H9 (cell line): ENCODE results near the gene MRRF. TPM values are rescaled to one million over a fixed set of nuclear protein-coding genes. Genes with fewer than 3 reads are reported as not detected.

Experiments
- DNase-seq: peaks from one replicate; pipeline ENCODE4 v3.0.0-alpha.2; 2017
- H2AFZ ChIP-seq: one replicate; pipeline ENCODE4 v1.6.1; 2013; ENCODE audit warnings: mild to moderate bottlenecking, low read length, control low read depth, moderate library complexity
- H2AK5ac ChIP-seq: 2 replicates; pipeline ENCODE4 v1.6.1; 2013; ENCODE audit warnings: low read length, control low read depth, mixed read lengths; ENCODE audit not compliant: insufficient read length
- H2BK120ac ChIP-seq: one replicate; pipeline ENCODE4 v1.6.1; 2013; ENCODE audit warnings: low read depth, mild to moderate bottlenecking, low read length, control low read depth, inconsistent platforms; ENCODE audit not compliant: poor library complexity, severe bottlenecking
- H2BK12ac ChIP-seq: 2 replicates; pipeline ENCODE4 v1.6.1; 2013; ENCODE audit warnings: low read length, control low read depth, mixed read lengths, low read depth; ENCODE audit not compliant: insufficient read length
- H2BK15ac ChIP-seq: 2 replicates; pipeline ENCODE4 v1.6.1; 2013; ENCODE audit warnings: low read depth, low read length, control low read depth
- H2BK20ac ChIP-seq: one replicate; pipeline ENCODE4 v1.6.1; 2013; ENCODE audit warnings: low read depth, mild to moderate bottlenecking, low read length, control low read depth, inconsistent platforms; ENCODE audit not compliant: poor library complexity, severe bottlenecking
- H2BK5ac ChIP-seq: 2 replicates; pipeline ENCODE4 v1.6.1; 2013; ENCODE audit warnings: low read length, control low read depth, mixed read lengths; ENCODE audit not compliant: insufficient read length
- H3K14ac ChIP-seq: 2 replicates; pipeline ENCODE4 v1.6.1; 2013; ENCODE audit warnings: low read length, control low read depth; ENCODE audit not compliant: insufficient read depth
- H3K18ac ChIP-seq: 2 replicates; pipeline ENCODE4 v1.6.1; 2013; ENCODE audit warnings: low read depth, mild to moderate bottlenecking, mixed read lengths, low read length, control low read depth; ENCODE audit not compliant: insufficient read length
- H3K23ac ChIP-seq: 2 replicates; pipeline ENCODE4 v1.6.1; 2013; ENCODE audit warnings: low read length, control low read depth, mixed read lengths, low read depth; ENCODE audit not compliant: insufficient read length
- H3K23me2 ChIP-seq: 2 replicates; pipeline ENCODE4 v1.6.1; 2013; ENCODE audit warnings: low read depth, mild to moderate bottlenecking, mixed read lengths, low read length, control low read depth; ENCODE audit not compliant: insufficient read length, poor library complexity, severe bottlenecking
- H3K27ac ChIP-seq: 2 replicates; pipeline ENCODE4 v1.5.1; 2013; ENCODE audit warnings: low read length, control low read depth, mixed read lengths, low read depth; ENCODE audit not compliant: insufficient read length
- H3K27me3 ChIP-seq: 2 replicates; pipeline ENCODE4 v1.6.1; 2013; ENCODE audit warnings: low read length, control low read depth, inconsistent platforms; ENCODE audit not compliant: insufficient read depth
- H3K4ac ChIP-seq: 2 replicates; pipeline ENCODE4 v1.6.1; 2013; ENCODE audit warnings: low read depth, mild to moderate bottlenecking, control low read depth, inconsistent platforms, low read length, moderate library complexity
- H3K4me1 ChIP-seq: 2 replicates; pipeline ENCODE4 v1.6.1; 2013; ENCODE audit warnings: low read length, control low read depth, inconsistent platforms; ENCODE audit not compliant: insufficient read depth
- H3K4me2 ChIP-seq: 2 replicates; pipeline ENCODE4 v1.6.1; 2013; ENCODE audit warnings: low read length, control low read depth, mixed read lengths; ENCODE audit not compliant: insufficient read length, insufficient read depth
- H3K56ac ChIP-seq: 2 replicates; pipeline ENCODE4 v1.6.1; 2013; ENCODE audit warnings: low read depth, mild to moderate bottlenecking, mixed read lengths, low read length, control low read depth; ENCODE audit not compliant: insufficient read length
- H3K79me1 ChIP-seq: 2 replicates; pipeline ENCODE4 v1.6.1; 2013; ENCODE audit warnings: low read depth, mild to moderate bottlenecking, moderate library complexity, low read length, control low read depth, inconsistent platforms; ENCODE audit not compliant: insufficient read depth, poor library complexity, severe bottlenecking
- H3K79me2 ChIP-seq: 2 replicates; pipeline ENCODE4 v1.6.1; 2013; ENCODE audit warnings: low read length, control low read depth, inconsistent platforms; ENCODE audit not compliant: insufficient read depth
- H3K9ac ChIP-seq: 2 replicates; pipeline ENCODE4 v1.6.1; 2013; ENCODE audit warnings: low read length, control low read depth, mixed read lengths; ENCODE audit not compliant: insufficient read length; ENCODE audit errors: extremely low read depth
- H3K9me3 ChIP-seq: one replicate; pipeline ENCODE4 v1.6.1; 2013; ENCODE audit warnings: low read depth, low read length, inconsistent platforms; ENCODE audit not compliant: control insufficient read depth
- H3T11ph ChIP-seq: one replicate; pipeline ENCODE4 v1.6.1; 2013; ENCODE audit warnings: mild to moderate bottlenecking, low read length, control low read depth, inconsistent platforms
- H4K20me1 ChIP-seq: one replicate; pipeline ENCODE4 v1.6.1; 2013; ENCODE audit not compliant: control insufficient read depth, insufficient read length, insufficient read depth
- H4K5ac ChIP-seq: 2 replicates; pipeline ENCODE4 v1.6.1; 2013; ENCODE audit warnings: low read depth, mild to moderate bottlenecking, mixed read lengths, low read length, control low read depth; ENCODE audit not compliant: insufficient read length
- H4K8ac ChIP-seq: replicated peaks from 2 replicates; pipeline ENCODE4 v1.6.1; 2013; ENCODE audit warnings: low read length, control low read depth, mixed read lengths, low read depth; ENCODE audit not compliant: insufficient read length
- H4K91ac ChIP-seq: 2 replicates; pipeline ENCODE4 v1.6.1; 2013; ENCODE audit warnings: low read depth, mild to moderate bottlenecking, moderate library complexity, mixed read lengths, low read length, control low read depth; ENCODE audit not compliant: insufficient read length
- H3K27ac Mint-ChIP-seq, 3 experiments: 2 replicates in 2 of 3; 3 replicates in 1 of 3; pipeline ENCODE4 v1.8.0; 2020 to 2021; ENCODE audit warnings: mixed read lengths in 3 of 3, mild to moderate bottlenecking in 1 of 3, moderate library complexity in 1 of 3
- H3K27me3 Mint-ChIP-seq: 2 replicates; pipeline ENCODE4 v1.8.0; 2021; ENCODE audit warnings: low read depth, mild to moderate bottlenecking, moderate library complexity, mixed read lengths
- H3K36me3 Mint-ChIP-seq, 3 experiments: 2 replicates in 2 of 3; 3 replicates in 1 of 3; pipeline ENCODE4 v1.8.0; 2020 to 2021; ENCODE audit warnings: low read depth in 3 of 3, mixed read lengths in 3 of 3; ENCODE audit not compliant: insufficient read depth in 1 of 3
- H3K4me1 Mint-ChIP-seq, 2 experiments: 2 replicates each; pipeline ENCODE4 v1.8.0; 2020; ENCODE audit warnings: mixed read lengths in 2 of 2
- H3K4me3 Mint-ChIP-seq, 2 experiments: 2 replicates in 1 of 2; 3 replicates in 1 of 2; pipeline ENCODE4 v1.8.0; 2020 to 2021; ENCODE audit warnings: mild to moderate bottlenecking in 2 of 2, mixed read lengths in 2 of 2, moderate library complexity in 1 of 2
- H3K9me3 Mint-ChIP-seq, 2 experiments: 2 replicates in 1 of 2; 3 replicates in 1 of 2; pipeline ENCODE4 v1.8.0; 2020; ENCODE audit warnings: mild to moderate bottlenecking in 2 of 2, mixed read lengths in 2 of 2, moderate library complexity in 1 of 2
- CTCF ChIP-seq: fragments of 200-600 bp; sonication (generic); conservative IDR thresholded peaks from 3 replicates; pipeline ENCODE4 v1.8.0; 2021; ENCODE audit warnings: antibody characterized with exemption, mild to moderate bottlenecking
- WGBS: extraction: QIAGEN DNeasy Blood & Tissue Kit; methylation state at CpG from one replicate; pipeline ENCODE4 v1.1.7; 2013; ENCODE audit warnings: missing lambda C conversion rate, low lambda C conversion rate, mixed read lengths; ENCODE audit not compliant: insufficient read length; ENCODE audit errors: extremely low coverage; 5-methylcytosine and 5-hydroxymethylcytosine counted together
- total RNA-seq: library from RNA; stranded (reverse); gene quantifications from 2 replicates; pipeline ENCODE4 v1.2.1, GENCODE V29; 2021

The MRRF gene
- total RNA-seq, 1 experiment from 2014 or later, result 33.7 TPM

- no peak overlapping the region for H3K4me3 Mint-ChIP-seq
- Histone ChIP-seq H3T11ph (no peak overlapping the region), H2BK120ac (no peak overlapping the region), H4K8ac (no peak overlapping the region), H2AK5ac (no peak overlapping the region), H3K27ac (no peak overlapping the region), H3K79me1 (no peaks in the 10 kb centered on the region), H3K27me3 (peaks cover 6% of the 10 kb centered on the region; the same call in 1 of the 2 replicates), H3K4me2 (no peak overlapping the region), H3K4ac (no peak overlapping the region), H3K18ac (no peak overlapping the region), H2BK12ac (no peak overlapping the region), H3K14ac (no peak overlapping the region), H3K79me2 (no peaks in the 10 kb centered on the region), H3K9ac (no peak overlapping the region), H2BK15ac (no peak overlapping the region), H2BK5ac (no peak overlapping the region), H3K9me3 (no peaks in the 10 kb centered on the region), H2AFZ (no peak overlapping the region), H4K91ac (no peak overlapping the region), H2BK20ac (no peak overlapping the region), H3K23me2 (peaks cover 5% of the 10 kb centered on the region), H4K20me1 (no peaks in the 10 kb centered on the region), H3K4me1 (no peaks in the 10 kb centered on the region), H4K5ac (no peak overlapping the region), H3K23ac (no peak overlapping the region), H3K56ac (no peak overlapping the region)
- no peak for DNase-seq
- no CpG with 5 or more reads among the region's 6 CpGs for WGBS
- peaks cover 5 to 9% of the 10 kb centered on the region in 2 experiments for H3K4me1 Mint-ChIP-seq
- H3K36me3 Mint-ChIP-seq, result no peaks in the 10 kb centered on the region
- no peak overlapping the region; a peak in 1 of 7 replicates for H3K27ac Mint-ChIP-seq
- no peak for TF ChIP-seq CTCF
- H3K9me3 Mint-ChIP-seq, result no peaks in the 10 kb centered on the region
- peaks cover 29% of the 10 kb centered on the region for H3K27me3 Mint-ChIP-seq
Observed at GRCh38 chr9:122366074-122366660, 101.5 kb downstream of the MRRF start.
